Ishikawa (cell line): ENCODE measurements around the gene CLIP3.

Experiments
- CEBPB ChIP-seq: IDR thresholded peaks from 2 replicates; pipeline ENCODE4 v1.6.1; 2012
- CREB1 ChIP-seq: IDR thresholded peaks from 2 replicates; pipeline ENCODE4 v1.6.1; 2012; ENCODE audit warnings: low read depth
- EP300 ChIP-seq: IDR thresholded peaks from 2 replicates; pipeline ENCODE4 v1.6.1; 2012; ENCODE audit warnings: borderline replicate concordance
- FOXM1 ChIP-seq: IDR thresholded peaks from 2 replicates; pipeline ENCODE4 v1.6.1; 2012; ENCODE audit warnings: low read depth, borderline replicate concordance
- NFIC ChIP-seq: IDR thresholded peaks from 2 replicates; pipeline ENCODE4 v1.6.1; 2012
- RAD21 ChIP-seq: IDR thresholded peaks from 2 replicates; pipeline ENCODE4 v1.6.1; 2012; ENCODE audit warnings: low read depth
- TAF1 ChIP-seq: IDR thresholded peaks from 2 replicates; pipeline ENCODE4 v1.6.1; 2012; ENCODE audit warnings: low read depth, mild to moderate bottlenecking
- TCF12 ChIP-seq: IDR thresholded peaks from 2 replicates; pipeline ENCODE4 v1.6.1; 2012; ENCODE audit warnings: low read depth
- TEAD4 ChIP-seq: IDR thresholded peaks from 2 replicates; pipeline ENCODE4 v1.6.1; 2012
- YY1 ChIP-seq: IDR thresholded peaks from 2 replicates; pipeline ENCODE4 v1.6.1; 2012; ENCODE audit warnings: low read depth
- ZBTB7A ChIP-seq: IDR thresholded peaks from 2 replicates; pipeline ENCODE4 v1.6.1; 2012; ENCODE audit warnings: low read depth
- TF ChIP-seq, protein P1 (sequence below): IDR thresholded peaks from 2 replicates; pipeline ENCODE4 v1.6.1; 2012; ENCODE audit warnings: low read depth, mild to moderate bottlenecking
- TF ChIP-seq, protein P2 (sequence below): IDR thresholded peaks from 2 replicates; pipeline ENCODE4 v1.6.1; 2012
- TF ChIP-seq, protein P3 (sequence below): IDR thresholded peaks from 2 replicates; pipeline ENCODE4 v1.6.1; 2012

DNA sequence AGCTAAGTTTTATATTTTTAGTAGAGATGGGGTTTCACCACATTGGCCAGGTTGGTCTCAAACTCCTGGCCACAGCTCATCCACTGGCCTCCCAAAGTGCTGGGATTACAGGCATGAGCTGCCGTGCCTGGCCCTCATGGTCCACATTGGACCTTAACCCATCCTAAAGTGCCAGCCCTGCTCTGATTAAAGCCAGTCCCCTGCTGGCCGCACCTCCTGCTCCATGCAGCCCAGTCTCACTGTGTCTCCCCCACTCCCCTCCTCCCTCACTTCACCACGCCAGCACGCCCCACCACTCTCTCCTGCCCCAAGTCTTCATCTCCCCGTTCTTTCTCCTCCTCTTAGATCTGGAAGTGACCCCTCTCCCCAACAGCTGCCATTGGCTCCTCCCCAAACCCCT is 54.4 kb downstream of the CLIP3 start:
- no peak for TF ChIP-seq EP300
- TF ChIP-seq, protein P1, sequence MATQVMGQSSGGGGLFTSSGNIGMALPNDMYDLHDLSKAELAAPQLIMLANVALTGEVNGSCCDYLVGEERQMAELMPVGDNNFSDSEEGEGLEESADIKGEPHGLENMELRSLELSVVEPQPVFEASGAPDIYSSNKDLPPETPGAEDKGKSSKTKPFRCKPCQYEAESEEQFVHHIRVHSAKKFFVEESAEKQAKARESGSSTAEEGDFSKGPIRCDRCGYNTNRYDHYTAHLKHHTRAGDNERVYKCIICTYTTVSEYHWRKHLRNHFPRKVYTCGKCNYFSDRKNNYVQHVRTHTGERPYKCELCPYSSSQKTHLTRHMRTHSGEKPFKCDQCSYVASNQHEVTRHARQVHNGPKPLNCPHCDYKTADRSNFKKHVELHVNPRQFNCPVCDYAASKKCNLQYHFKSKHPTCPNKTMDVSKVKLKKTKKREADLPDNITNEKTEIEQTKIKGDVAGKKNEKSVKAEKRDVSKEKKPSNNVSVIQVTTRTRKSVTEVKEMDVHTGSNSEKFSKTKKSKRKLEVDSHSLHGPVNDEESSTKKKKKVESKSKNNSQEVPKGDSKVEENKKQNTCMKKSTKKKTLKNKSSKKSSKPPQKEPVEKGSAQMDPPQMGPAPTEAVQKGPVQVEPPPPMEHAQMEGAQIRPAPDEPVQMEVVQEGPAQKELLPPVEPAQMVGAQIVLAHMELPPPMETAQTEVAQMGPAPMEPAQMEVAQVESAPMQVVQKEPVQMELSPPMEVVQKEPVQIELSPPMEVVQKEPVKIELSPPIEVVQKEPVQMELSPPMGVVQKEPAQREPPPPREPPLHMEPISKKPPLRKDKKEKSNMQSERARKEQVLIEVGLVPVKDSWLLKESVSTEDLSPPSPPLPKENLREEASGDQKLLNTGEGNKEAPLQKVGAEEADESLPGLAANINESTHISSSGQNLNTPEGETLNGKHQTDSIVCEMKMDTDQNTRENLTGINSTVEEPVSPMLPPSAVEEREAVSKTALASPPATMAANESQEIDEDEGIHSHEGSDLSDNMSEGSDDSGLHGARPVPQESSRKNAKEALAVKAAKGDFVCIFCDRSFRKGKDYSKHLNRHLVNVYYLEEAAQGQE, result no peak
- TF ChIP-seq RAD21, result no peak
- no peak for TF ChIP-seq CREB1
- TF ChIP-seq TCF12, result no peak
- no peak for TF ChIP-seq TAF1
- TF ChIP-seq NFIC, result no peak
- TF ChIP-seq YY1, result no peak
- TF ChIP-seq, protein P2, sequence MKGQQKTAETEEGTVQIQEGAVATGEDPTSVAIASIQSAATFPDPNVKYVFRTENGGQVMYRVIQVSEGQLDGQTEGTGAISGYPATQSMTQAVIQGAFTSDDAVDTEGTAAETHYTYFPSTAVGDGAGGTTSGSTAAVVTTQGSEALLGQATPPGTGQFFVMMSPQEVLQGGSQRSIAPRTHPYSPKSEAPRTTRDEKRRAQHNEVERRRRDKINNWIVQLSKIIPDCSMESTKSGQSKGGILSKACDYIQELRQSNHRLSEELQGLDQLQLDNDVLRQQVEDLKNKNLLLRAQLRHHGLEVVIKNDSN, result no peak
- TF ChIP-seq FOXM1, result no peak
- TF ChIP-seq, protein P3, sequence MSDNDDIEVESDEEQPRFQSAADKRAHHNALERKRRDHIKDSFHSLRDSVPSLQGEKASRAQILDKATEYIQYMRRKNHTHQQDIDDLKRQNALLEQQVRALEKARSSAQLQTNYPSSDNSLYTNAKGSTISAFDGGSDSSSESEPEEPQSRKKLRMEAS, result no peak
- no peak for TF ChIP-seq CEBPB
- TF ChIP-seq TEAD4, result no peak
- TF ChIP-seq ZBTB7A, result no peak
